NB4 (cell line): ENCODE data around the gene HS3ST5.

Experiments
- POLR2A ChIP-seq: IDR thresholded peaks from 2 replicates; pipeline ENCODE4 v1.6.1; 2011; ENCODE audit warnings: mild to moderate bottlenecking; ENCODE audit not compliant: insufficient read length; ENCODE audit errors: extremely low read depth
- TF ChIP-seq, protein P1 (sequence below): IDR thresholded peaks from one replicate; pipeline ENCODE4 v1.5.1; 2012; ENCODE audit warnings: low read depth, low read length
- TF ChIP-seq, protein P2 (sequence below): IDR thresholded peaks from 2 replicates; pipeline ENCODE4 v1.6.1; 2011; ENCODE audit warnings: low read depth, low read length

DNA sequence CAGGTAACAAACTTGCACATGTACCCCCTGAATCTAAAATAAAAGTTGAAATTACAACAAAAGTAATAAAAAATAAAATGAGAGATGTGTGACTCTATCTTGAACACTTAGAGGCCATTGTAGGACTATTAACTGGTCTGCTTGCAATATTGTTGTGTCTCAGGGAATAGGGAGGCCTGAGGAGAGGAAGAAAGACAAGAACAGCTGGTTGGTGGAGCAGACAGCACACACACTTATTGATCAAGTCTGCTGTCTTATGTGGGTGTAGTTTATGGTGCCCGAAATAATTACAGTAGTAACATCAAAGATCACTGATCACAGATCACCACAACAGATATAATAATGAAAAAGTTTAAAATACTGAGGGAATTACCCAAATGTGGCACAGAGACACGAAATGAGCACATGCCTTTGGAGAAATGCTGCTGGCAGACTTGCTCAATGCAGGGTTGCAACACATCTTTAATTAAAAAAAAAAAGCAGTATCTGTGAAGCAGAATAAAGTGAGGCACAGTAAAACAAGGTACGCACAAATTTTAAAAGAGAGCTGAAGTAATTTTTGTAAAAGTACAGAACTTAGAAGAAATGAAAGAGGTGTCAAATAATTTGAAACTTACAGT, 261.8 kb downstream of the HS3ST5 start:
- TF ChIP-seq, protein P1, sequence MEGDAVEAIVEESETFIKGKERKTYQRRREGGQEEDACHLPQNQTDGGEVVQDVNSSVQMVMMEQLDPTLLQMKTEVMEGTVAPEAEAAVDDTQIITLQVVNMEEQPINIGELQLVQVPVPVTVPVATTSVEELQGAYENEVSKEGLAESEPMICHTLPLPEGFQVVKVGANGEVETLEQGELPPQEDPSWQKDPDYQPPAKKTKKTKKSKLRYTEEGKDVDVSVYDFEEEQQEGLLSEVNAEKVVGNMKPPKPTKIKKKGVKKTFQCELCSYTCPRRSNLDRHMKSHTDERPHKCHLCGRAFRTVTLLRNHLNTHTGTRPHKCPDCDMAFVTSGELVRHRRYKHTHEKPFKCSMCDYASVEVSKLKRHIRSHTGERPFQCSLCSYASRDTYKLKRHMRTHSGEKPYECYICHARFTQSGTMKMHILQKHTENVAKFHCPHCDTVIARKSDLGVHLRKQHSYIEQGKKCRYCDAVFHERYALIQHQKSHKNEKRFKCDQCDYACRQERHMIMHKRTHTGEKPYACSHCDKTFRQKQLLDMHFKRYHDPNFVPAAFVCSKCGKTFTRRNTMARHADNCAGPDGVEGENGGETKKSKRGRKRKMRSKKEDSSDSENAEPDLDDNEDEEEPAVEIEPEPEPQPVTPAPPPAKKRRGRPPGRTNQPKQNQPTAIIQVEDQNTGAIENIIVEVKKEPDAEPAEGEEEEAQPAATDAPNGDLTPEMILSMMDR, result no peak
- TF ChIP-seq POLR2A, result no peak
- TF ChIP-seq, protein P2, sequence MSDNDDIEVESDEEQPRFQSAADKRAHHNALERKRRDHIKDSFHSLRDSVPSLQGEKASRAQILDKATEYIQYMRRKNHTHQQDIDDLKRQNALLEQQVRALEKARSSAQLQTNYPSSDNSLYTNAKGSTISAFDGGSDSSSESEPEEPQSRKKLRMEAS, result 0 out of 2 replicates have a peak, but pooled peaks have one; percentile 11
